Measurements from ENCODE around the gene GALNT11. TPM values are rescaled to one million over a fixed set of nuclear protein-coding genes. Genes with fewer than 3 reads are reported as not detected.
"Not testable (repeated sequence)": the region's sequence is repeated elsewhere in the genome, so short reads cannot be mapped to it uniquely, and the experiment has no call there.

Gene GALNT11
- total and polyA plus RNA-seq, 9 of the 15 experiments (the other 6 are each of a cell fraction or from before 2014, with no cell fraction given), result 8.2 to 59.5 (median 36.5) TPM

- H3K9me3 ChIP-seq (replicated peaks; ENCODE audit: control insufficient read depth, insufficient read depth, low read depth, low read length); H3K4me3 ChIP-seq; BruUV-seq (replicated peaks); FAIRE-seq; H3K79me2 ChIP-seq (ENCODE audit: control insufficient read depth, insufficient read depth, low read length); intact Hi-C loops (cut with micrococcal nuclease); H3K9ac ChIP-seq (ENCODE audit: insufficient read depth in 1 of 2, low read depth in 2 of 2, low read length in 2 of 2); H3K27ac ChIP-seq (ENCODE audit: extremely low read depth, low read depth, low read length); ATAC-seq; H3K36me3 ChIP-seq (ENCODE audit: control insufficient read depth, insufficient read depth, low read length); H3K9me1 ChIP-seq (ENCODE audit: control insufficient read depth, insufficient read depth, low read length); H3K27me3 ChIP-seq (ENCODE audit: control insufficient read depth in 2 of 2, insufficient read depth in 2 of 2, low read length in 2 of 2); H3K4me2 ChIP-seq (ENCODE audit: insufficient read depth, low read length); CTCF ChIA-PET (ENCODE audit: low intra/inter-chr PET ratio); H4K20me1 ChIP-seq (replicated peaks; ENCODE audit: control insufficient read depth, insufficient read depth, low read length); POLR2A ChIA-PET; in situ Hi-C loops (cut with MboI); H3K4me1 ChIP-seq (replicated peaks in 1 of 2; ENCODE audit: control insufficient read depth in 2 of 2, insufficient read depth in 2 of 2, low read length in 2 of 2); DNase-seq (ENCODE audit: extremely low read depth in 1 of 4, low spot score in 3 of 4): not testable (repeated sequence)
- 37% methylated on average over 10 of the region's 10 CpGs for WGBS (ENCODE audit: insufficient coverage, low coverage, missing lambda C conversion rate)
- H2AFZ ChIP-seq (ENCODE audit: low read depth, low read length), result 0 out of 2 replicates have a peak overlapping the region, but pooled peaks have one; percentile 19
- TF ChIP-seq FOXK2 (conservative IDR thresholded peaks at IDR 0.05 in 1 of 2, IDR thresholded peaks at IDR 0.05 in 1 of 2; ENCODE audit: low read depth in 2 of 2) (0 out of 4 replicates have a peak, but pooled peaks have one; percentile 16 to 39), FOXA3 (CRISPR knock-in tag; conservative IDR thresholded peaks at IDR 0.05 in 1 of 2, IDR thresholded peaks at IDR 0.05 in 1 of 2) (peak in 1 of 2 experiments; percentile 68; a peak in 1 of 4 replicates)
Measured at GRCh38 chr7:152065800-152066344, 40.4 kb downstream of the GALNT11 start.

GRCh38 chr7:152072421-152072820, 46.9 kb downstream of the GALNT11 start:
- peaks cover 5% of the 10 kb centered on the region; the same call in 1 of the 2 replicates for H4K20me1 ChIP-seq (replicated peaks; ENCODE audit: control insufficient read depth, insufficient read depth, low read length)
- DNase-seq (ENCODE audit: extremely low read depth in 1 of 4, low spot score in 3 of 4) (no peak), ATAC-seq (no peak), FAIRE-seq (no peak)
- H3K4me1 ChIP-seq (replicated peaks in 1 of 2; ENCODE audit: control insufficient read depth in 2 of 2, insufficient read depth in 2 of 2, low read length in 2 of 2), result no peaks in the 10 kb centered on the region; a peak in 1 of 5 replicates
- H3K4me2 ChIP-seq (ENCODE audit: insufficient read depth, low read length), result no peak overlapping the region
- no peaks in the 10 kb centered on the region for H3K9me1 ChIP-seq (ENCODE audit: control insufficient read depth, insufficient read depth, low read length)
- 33% methylated on average over 4 of the region's 4 CpGs for WGBS (ENCODE audit: insufficient coverage, low coverage, missing lambda C conversion rate)
- H3K9me3 ChIP-seq (replicated peaks; ENCODE audit: control insufficient read depth, insufficient read depth, low read depth, low read length), result no peaks in the 10 kb centered on the region
- ChIA-PET POLR2A (no interaction called here), CTCF (ENCODE audit: low intra/inter-chr PET ratio) (no interaction called here)
- no TSS peak for BruUV-seq (replicated peaks)
- no peak overlapping the region for H2AFZ ChIP-seq (ENCODE audit: low read depth, low read length)
- in situ Hi-C loops (cut with MboI) (no loop called here), intact Hi-C loops (cut with micrococcal nuclease) (no loop called here)
- H3K27ac ChIP-seq (ENCODE audit: extremely low read depth, low read depth, low read length), result no peak overlapping the region
- H3K79me2 ChIP-seq (ENCODE audit: control insufficient read depth, insufficient read depth, low read length), result peaks cover 4% of the 10 kb centered on the region; the same call in 1 of the 3 replicates
- H3K36me3 ChIP-seq (ENCODE audit: control insufficient read depth, insufficient read depth, low read length), result no peaks in the 10 kb centered on the region
- H3K4me3 ChIP-seq, result no peak overlapping the region
- no peaks in the 10 kb centered on the region for H3K27me3 ChIP-seq (ENCODE audit: control insufficient read depth in 2 of 2, insufficient read depth in 2 of 2, low read length in 2 of 2)
- H3K9ac ChIP-seq (ENCODE audit: insufficient read depth in 1 of 2, low read depth in 2 of 2, low read length in 2 of 2), result no peak overlapping the region
- TF ChIP-seq, protein P1, sequence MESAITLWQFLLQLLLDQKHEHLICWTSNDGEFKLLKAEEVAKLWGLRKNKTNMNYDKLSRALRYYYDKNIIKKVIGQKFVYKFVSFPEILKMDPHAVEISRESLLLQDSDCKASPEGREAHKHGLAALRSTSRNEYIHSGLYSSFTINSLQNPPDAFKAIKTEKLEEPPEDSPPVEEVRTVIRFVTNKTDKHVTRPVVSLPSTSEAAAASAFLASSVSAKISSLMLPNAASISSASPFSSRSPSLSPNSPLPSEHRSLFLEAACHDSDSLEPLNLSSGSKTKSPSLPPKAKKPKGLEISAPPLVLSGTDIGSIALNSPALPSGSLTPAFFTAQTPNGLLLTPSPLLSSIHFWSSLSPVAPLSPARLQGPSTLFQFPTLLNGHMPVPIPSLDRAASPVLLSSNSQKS (CRISPR knock-in tag; IDR thresholded peaks at IDR 0.05), result no peak
- TF ChIP-seq TAF1 (IDR thresholded peaks at IDR 0.05; ENCODE audit: control insufficient read depth, extremely low read depth, insufficient read depth, low read length, severe bottlenecking), result no peak
- TF ChIP-seq, protein P2, sequence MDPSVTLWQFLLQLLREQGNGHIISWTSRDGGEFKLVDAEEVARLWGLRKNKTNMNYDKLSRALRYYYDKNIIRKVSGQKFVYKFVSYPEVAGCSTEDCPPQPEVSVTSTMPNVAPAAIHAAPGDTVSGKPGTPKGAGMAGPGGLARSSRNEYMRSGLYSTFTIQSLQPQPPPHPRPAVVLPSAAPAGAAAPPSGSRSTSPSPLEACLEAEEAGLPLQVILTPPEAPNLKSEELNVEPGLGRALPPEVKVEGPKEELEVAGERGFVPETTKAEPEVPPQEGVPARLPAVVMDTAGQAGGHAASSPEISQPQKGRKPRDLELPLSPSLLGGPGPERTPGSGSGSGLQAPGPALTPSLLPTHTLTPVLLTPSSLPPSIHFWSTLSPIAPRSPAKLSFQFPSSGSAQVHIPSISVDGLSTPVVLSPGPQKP (CRISPR knock-in tag; IDR thresholded peaks at IDR 0.05), result no peak
- no peak for TF ChIP-seq COPS2 (conservative IDR thresholded peaks at IDR 0.05)
- no peak for TF ChIP-seq RHOXF2B (CRISPR knock-in tag; conservative IDR thresholded peaks at IDR 0.05)
- TF ChIP-seq ZNF12 (CRISPR knock-in tag; IDR thresholded peaks at IDR 0.05), result no peak
- TF ChIP-seq SMC3 (conservative IDR thresholded peaks at IDR 0.05; ENCODE audit: insufficient read depth, low read depth, low read length), result no peak
- no peak for TF ChIP-seq ZFP36 (IDR thresholded peaks at IDR 0.05; ENCODE audit: low read depth, low read length, partially characterized antibody)
- TF ChIP-seq, protein P3, sequence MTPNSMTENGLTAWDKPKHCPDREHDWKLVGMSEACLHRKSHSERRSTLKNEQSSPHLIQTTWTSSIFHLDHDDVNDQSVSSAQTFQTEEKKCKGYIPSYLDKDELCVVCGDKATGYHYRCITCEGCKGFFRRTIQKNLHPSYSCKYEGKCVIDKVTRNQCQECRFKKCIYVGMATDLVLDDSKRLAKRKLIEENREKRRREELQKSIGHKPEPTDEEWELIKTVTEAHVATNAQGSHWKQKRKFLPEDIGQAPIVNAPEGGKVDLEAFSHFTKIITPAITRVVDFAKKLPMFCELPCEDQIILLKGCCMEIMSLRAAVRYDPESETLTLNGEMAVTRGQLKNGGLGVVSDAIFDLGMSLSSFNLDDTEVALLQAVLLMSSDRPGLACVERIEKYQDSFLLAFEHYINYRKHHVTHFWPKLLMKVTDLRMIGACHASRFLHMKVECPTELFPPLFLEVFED (CRISPR knock-in tag; conservative IDR thresholded peaks at IDR 0.05), result no peak
